Left renal pelvis (tissue), 4 donors: ENCODE results near the gene ATXN1. TPM values are rescaled to one million over a fixed set of nuclear protein-coding genes. Genes with fewer than 3 reads are reported as not detected.

Experiments
- DNase-seq, 4 donors: peaks; one replicate each; pipeline ENCODE4 v3.0.0-alpha.2; 2013; ENCODE audit warnings: low read depth in 4 of 4, low spot score in 3 of 4
- polyA plus RNA-seq, 4 donors: library from polyadenylated mRNA; unstranded; fragments of 120-200 nt; gene quantifications; one replicate each; pipeline ENCODE4 v1.2.1, GENCODE V29; 2013; ENCODE audit not compliant: insufficient read length in 4 of 4

The ATXN1 gene
- polyA plus RNA-seq, 4 donors = 18.5 to 20.7 (median 19.3) TPM

GRCh38 chr6:16764188-16764950 lies 3.1 kb upstream of the ATXN1 start:
- no peak for DNase-seq

GRCh38 chr6:16762550-16763477 lies 1.6 kb upstream of the ATXN1 start:
- peak in 1 of 4 donors; percentile 54 for DNase-seq

GRCh38 chr6:16762268-16762549 lies 949 bp upstream of the ATXN1 start:
- DNase-seq = no peak

GRCh38 chr6:16761471-16762267 lies 409 bp upstream of the ATXN1 start:
- peak in 2 of 4 donors; percentile 70 to 76 for DNase-seq

GRCh38 chr6:16759646-16760515 lies 1.4 kb downstream of the ATXN1 start:
- DNase-seq = peak in 1 of 4 donors; percentile 75

GRCh38 chr6:16759181-16759645 lies 2.0 kb downstream of the ATXN1 start:
- DNase-seq = no peak

GRCh38 chr6:16758163-16758975 lies 2.9 kb downstream of the ATXN1 start:
- no peak for DNase-seq

- no peak for DNase-seq
Observed at GRCh38 chr6:16757332-16757731, 3.9 kb downstream of the ATXN1 start.

GRCh38 chr6:16756660-16757255 lies 4.5 kb downstream of the ATXN1 start:
- no peak for DNase-seq

GRCh38 chr6:16755544-16755943 lies 5.7 kb downstream of the ATXN1 start:
- no peak for DNase-seq

- no peak for DNase-seq
Observed at GRCh38 chr6:16754876-16755275, 6.4 kb downstream of the ATXN1 start.

GRCh38 chr6:16754274-16754673 lies 7.0 kb downstream of the ATXN1 start:
- no peak for DNase-seq

- no peak for DNase-seq
Observed at GRCh38 chr6:16753341-16753740, 7.9 kb downstream of the ATXN1 start.

GRCh38 chr6:16752206-16752866 lies 8.9 kb downstream of the ATXN1 start:
- DNase-seq = no peak

GRCh38 chr6:16751251-16751946 lies 9.9 kb downstream of the ATXN1 start:
- DNase-seq = no peak

GRCh38 chr6:16750566-16750965 lies 10.7 kb downstream of the ATXN1 start:
- DNase-seq = no peak
